Kidney epithelial cell (primary cell): ENCODE measurements around the gene TNFRSF18. TPM values are rescaled to one million over a fixed set of nuclear protein-coding genes. Genes with fewer than 3 reads are reported as not detected.

Source experiments
- DNase-seq: peaks from one replicate; pipeline ENCODE4 v3.0.0-alpha.2; 2010; ENCODE audit warnings: low read depth
- H3K27me3 ChIP-seq: 2 replicates; pipeline ENCODE4 v1.6.0; 2011; ENCODE audit warnings: low read length; ENCODE audit not compliant: control insufficient read depth, insufficient read depth
- H3K36me3 ChIP-seq: 2 replicates; pipeline ENCODE4 v1.5.1; 2011; ENCODE audit warnings: low read length; ENCODE audit not compliant: control insufficient read depth, insufficient read depth
- H3K4me3 ChIP-seq: 2 replicates; pipeline ENCODE4 v1.5.1; 2011; ENCODE audit warnings: low read depth, mild to moderate bottlenecking, control low read depth, low read length
- CTCF ChIP-seq: IDR thresholded peaks from 2 replicates; pipeline ENCODE4 v1.5.1; 2011; ENCODE audit warnings: mild to moderate bottlenecking, moderate library complexity, low read length, control low read depth, inconsistent platforms; ENCODE audit not compliant: insufficient read depth, poor library complexity, severe bottlenecking
- total RNA-seq: library from RNA; depleted of rRNA; stranded (reverse); fragments of >200 nt; gene quantifications from 2 replicates; pipeline ENCODE4 v1.2.3, GENCODE V29; 2015

TNFRSF18 gene, protein sequence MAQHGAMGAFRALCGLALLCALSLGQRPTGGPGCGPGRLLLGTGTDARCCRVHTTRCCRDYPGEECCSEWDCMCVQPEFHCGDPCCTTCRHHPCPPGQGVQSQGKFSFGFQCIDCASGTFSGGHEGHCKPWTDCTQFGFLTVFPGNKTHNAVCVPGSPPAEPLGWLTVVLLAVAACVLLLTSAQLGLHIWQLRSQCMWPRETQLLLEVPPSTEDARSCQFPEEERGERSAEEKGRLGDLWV
- total RNA-seq = 0.67 and 2.1 TPM in 2 replicates

- no peak for TF ChIP-seq CTCF
- H3K36me3 ChIP-seq = no peaks in the 10 kb centered on the region
- peaks cover 17% of the 10 kb centered on the region for H3K27me3 ChIP-seq
- no peak for DNase-seq
- peak within 1 kb of the TSS; percentile 22 for H3K4me3 ChIP-seq
Observed at GRCh38 chr1:1206376-1206965, at the start of gene TNFRSF18. Gene TNFRSF18, minus strand, starts transcription at chr1:1206592. Its CDS starts 21 bp downstream, at chr1:1206571.

DNA sequence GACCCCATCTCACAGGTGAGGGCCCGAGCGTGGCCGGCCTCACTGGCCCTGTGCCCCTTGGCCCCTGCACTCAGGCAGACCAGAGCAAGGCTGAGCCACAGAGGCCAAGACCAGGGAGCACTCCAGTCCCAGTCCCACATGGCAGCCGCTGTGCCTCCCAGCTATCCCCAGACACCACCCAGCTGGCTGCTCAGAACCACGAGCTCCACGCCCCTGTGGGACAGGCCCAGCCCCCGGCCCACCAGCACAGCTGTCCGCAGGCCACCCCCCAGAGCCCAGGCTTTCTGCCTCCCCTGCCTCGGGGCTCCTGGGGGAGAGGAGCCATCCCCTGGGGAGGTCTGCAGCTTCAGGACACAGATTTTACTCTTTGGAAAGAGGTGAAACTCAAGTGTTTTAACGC is 49.2 kb upstream of the TNFRSF18 start:
- Histone ChIP-seq H3K36me3 (peaks cover 1% of the 10 kb centered on the region), H3K27me3 (no peaks in the 10 kb centered on the region), H3K4me3 (no peak overlapping the region)
- TF ChIP-seq CTCF = no peak
- no peak for DNase-seq

DNA sequence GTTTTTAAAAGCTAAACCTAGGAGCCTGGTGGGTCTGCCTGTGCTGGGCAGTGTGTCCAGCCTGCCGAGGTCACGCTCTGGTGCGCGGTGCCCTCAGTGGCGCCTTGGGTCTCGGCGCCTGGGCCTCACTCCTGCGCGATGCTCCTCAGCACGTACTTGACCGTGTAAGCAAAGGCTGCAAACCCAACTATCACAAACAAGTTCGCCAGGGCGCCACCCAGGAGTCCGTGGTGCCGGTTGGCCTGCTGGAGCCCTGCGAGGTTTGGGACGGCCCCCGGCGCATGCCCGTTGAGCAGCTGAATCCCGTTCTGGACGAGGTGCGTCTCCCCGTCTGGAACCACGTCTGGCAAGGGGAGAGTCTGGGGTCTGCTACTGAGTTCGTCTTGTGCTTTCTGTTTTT is 48.7 kb upstream of the TNFRSF18 start:
- H3K36me3 ChIP-seq = peaks cover 1% of the 10 kb centered on the region
- H3K4me3 ChIP-seq = no peak overlapping the region
- no peaks in the 10 kb centered on the region for H3K27me3 ChIP-seq
- DNase-seq = no peak
- TF ChIP-seq CTCF = no peak

DNA sequence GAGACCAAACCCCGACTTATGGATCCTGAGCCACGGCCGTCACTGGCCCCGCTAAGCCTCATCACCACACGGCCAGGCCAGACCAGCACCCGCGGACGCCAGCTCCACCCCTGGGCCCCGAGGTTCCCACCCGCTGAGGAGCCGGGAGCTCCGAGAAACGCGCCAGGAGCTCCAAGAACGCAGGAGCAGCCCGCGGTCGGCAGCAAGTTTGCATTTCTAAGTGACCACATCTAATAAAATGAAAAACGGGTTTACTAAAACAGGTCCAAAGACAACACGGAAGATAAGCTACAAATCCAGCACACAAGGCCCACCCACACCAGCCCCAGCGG is 48.2 kb upstream of the TNFRSF18 start:
- peaks cover 1% of the 10 kb centered on the region for H3K36me3 ChIP-seq
- no peaks in the 10 kb centered on the region for H3K27me3 ChIP-seq

GRCh38 chr1:1253972-1254666 is 47.7 kb upstream of the TNFRSF18 start:
- Histone ChIP-seq H3K36me3 (peaks cover 1% of the 10 kb centered on the region), H3K4me3 (no peak overlapping the region), H3K27me3 (no peaks in the 10 kb centered on the region)
- no peak for TF ChIP-seq CTCF
- no peak for DNase-seq

More for the DNA sequence above, 48.2 kb upstream of the TNFRSF18 start:
- H3K4me3 ChIP-seq = no peak overlapping the region
- no peak for DNase-seq
- TF ChIP-seq CTCF = no peak
